ENCODE results near the gene CPLX4. TPM values are rescaled to one million over a fixed set of nuclear protein-coding genes. Genes with fewer than 3 reads are reported as not detected.
"Not testable (repeated sequence)": the region's sequence is repeated elsewhere in the genome, so short reads cannot be mapped to it uniquely, and the experiment has no call there.

The CPLX4 gene
- total RNA-seq, 1 experiment from 2014 or later = not detected

GRCh38 chr18:59268721-59269562 is 49.5 kb downstream of the CPLX4 start:
- no peak overlapping the region for H3K27ac ChIP-seq
- H3K27me3 ChIP-seq = no peaks in the 10 kb centered on the region
- no peak overlapping the region for H3K4me3 ChIP-seq
- no peaks in the 10 kb centered on the region for H3K4me1 ChIP-seq
- DNase-seq = no peak
- H3K9me3 ChIP-seq (replicated peaks) = no peaks in the 10 kb centered on the region
- no peaks in the 10 kb centered on the region for H3K36me3 ChIP-seq

- no peak overlapping the region for H3K4me3 ChIP-seq
- no peaks in the 10 kb centered on the region for H3K9me3 ChIP-seq (replicated peaks)
- DNase-seq = no peak
- no peaks in the 10 kb centered on the region for H3K36me3 ChIP-seq
- no peaks in the 10 kb centered on the region for H3K27me3 ChIP-seq
- H3K4me1 ChIP-seq = no peaks in the 10 kb centered on the region
- no peak overlapping the region for H3K27ac ChIP-seq
Observed at GRCh38 chr18:59268127-59268720, 50.2 kb downstream of the CPLX4 start.

- no peaks in the 10 kb centered on the region for H3K9me3 ChIP-seq (replicated peaks)
Observed at GRCh38 chr18:59267503-59268126, 50.8 kb downstream of the CPLX4 start.

GRCh38 chr18:59266886-59267502 is 51.5 kb downstream of the CPLX4 start:
- Histone ChIP-seq H3K4me1 (no peaks in the 10 kb centered on the region), H3K9me3 (replicated peaks) (no peaks in the 10 kb centered on the region), H3K27me3 (no peaks in the 10 kb centered on the region), H3K4me3 (no peak overlapping the region), H3K27ac (no peak overlapping the region), H3K36me3 (no peaks in the 10 kb centered on the region)
- no peak for DNase-seq

More at GRCh38 chr18:59267503-59268126, 50.8 kb downstream of the CPLX4 start:
- no peaks in the 10 kb centered on the region for H3K36me3 ChIP-seq
- H3K27ac ChIP-seq = no peak overlapping the region
- DNase-seq = no peak
- no peaks in the 10 kb centered on the region for H3K27me3 ChIP-seq
- H3K4me3 ChIP-seq = no peak overlapping the region
- no peaks in the 10 kb centered on the region for H3K4me1 ChIP-seq

GRCh38 chr18:59266459-59266858 is 52.0 kb downstream of the CPLX4 start:
- H3K4me3 ChIP-seq = no peak overlapping the region
- no peak for DNase-seq

GRCh38 chr18:59265974-59266369 is 52.5 kb downstream of the CPLX4 start:
- DNase-seq = no peak
- Histone ChIP-seq H3K27ac (no peak overlapping the region), H3K4me1 (no peaks in the 10 kb centered on the region), H3K9me3 (replicated peaks) (no peaks in the 10 kb centered on the region), H3K36me3 (no peaks in the 10 kb centered on the region), H3K27me3 (no peaks in the 10 kb centered on the region), H3K4me3 (no peak overlapping the region)

More at GRCh38 chr18:59266459-59266858, 52.0 kb downstream of the CPLX4 start:
- Histone ChIP-seq H3K27me3 (no peaks in the 10 kb centered on the region), H3K36me3 (no peaks in the 10 kb centered on the region), H3K27ac (no peak overlapping the region), H3K4me1 (no peaks in the 10 kb centered on the region), H3K9me3 (replicated peaks) (no peaks in the 10 kb centered on the region)

- Histone ChIP-seq H3K4me1 (no peaks in the 10 kb centered on the region), H3K9me3 (replicated peaks) (no peaks in the 10 kb centered on the region)
- no peak for DNase-seq
Observed at GRCh38 chr18:59265246-59265973, 53.0 kb downstream of the CPLX4 start.

GRCh38 chr18:59264651-59265245 is 53.7 kb downstream of the CPLX4 start:
- H3K4me1 ChIP-seq = no peaks in the 10 kb centered on the region

More at GRCh38 chr18:59265246-59265973, 53.0 kb downstream of the CPLX4 start:
- H3K36me3 ChIP-seq = no peaks in the 10 kb centered on the region
- H3K27me3 ChIP-seq = no peaks in the 10 kb centered on the region
- H3K27ac ChIP-seq = no peak overlapping the region
- H3K4me3 ChIP-seq = no peak overlapping the region

GRCh38 chr18:59264121-59264571 is 54.3 kb downstream of the CPLX4 start:
- Histone ChIP-seq H3K36me3 (no peaks in the 10 kb centered on the region), H3K4me3 (no peak overlapping the region), H3K9me3 (replicated peaks) (no peaks in the 10 kb centered on the region), H3K27ac (no peak overlapping the region), H3K4me1 (no peaks in the 10 kb centered on the region), H3K27me3 (no peaks in the 10 kb centered on the region)
- no peak for DNase-seq

More at GRCh38 chr18:59264651-59265245, 53.7 kb downstream of the CPLX4 start:
- Histone ChIP-seq H3K4me3 (no peak overlapping the region), H3K9me3 (replicated peaks) (no peaks in the 10 kb centered on the region), H3K27ac (no peak overlapping the region), H3K27me3 (no peaks in the 10 kb centered on the region), H3K36me3 (no peaks in the 10 kb centered on the region)
- no peak for DNase-seq

GRCh38 chr18:59263661-59264060 is 54.8 kb downstream of the CPLX4 start:
- DNase-seq = no peak
- H3K27me3 ChIP-seq = no peaks in the 10 kb centered on the region
- H3K4me3 ChIP-seq = no peak overlapping the region
- H3K4me1 ChIP-seq = no peaks in the 10 kb centered on the region
- H3K9me3 ChIP-seq (replicated peaks) = no peaks in the 10 kb centered on the region
- H3K36me3 ChIP-seq = no peaks in the 10 kb centered on the region
- no peak overlapping the region for H3K27ac ChIP-seq

GRCh38 chr18:59262243-59262642 is 56.2 kb downstream of the CPLX4 start:
- not testable (repeated sequence) for H3K9me3 ChIP-seq (replicated peaks); H3K4me3 ChIP-seq; H3K27me3 ChIP-seq; H3K4me1 ChIP-seq; H3K36me3 ChIP-seq; H3K27ac ChIP-seq; DNase-seq

- not testable (repeated sequence) for DNase-seq, H3K4me1 ChIP-seq
Observed at GRCh38 chr18:59261842-59262241, 56.6 kb downstream of the CPLX4 start.

GRCh38 chr18:59255491-59255890 is 63.0 kb downstream of the CPLX4 start:
- DNase-seq; H3K27ac ChIP-seq; H3K36me3 ChIP-seq; H3K27me3 ChIP-seq; H3K9me3 ChIP-seq (replicated peaks); H3K4me1 ChIP-seq; H3K4me3 ChIP-seq: not testable (repeated sequence)

More at GRCh38 chr18:59261842-59262241, 56.6 kb downstream of the CPLX4 start:
- H3K36me3 ChIP-seq; H3K27ac ChIP-seq; H3K27me3 ChIP-seq; H3K4me3 ChIP-seq; H3K9me3 ChIP-seq (replicated peaks): not testable (repeated sequence)

GRCh38 chr18:59249199-59249774 is 69.2 kb downstream of the CPLX4 start:
- H3K4me1 ChIP-seq = no peaks in the 10 kb centered on the region
- H3K36me3 ChIP-seq = no peaks in the 10 kb centered on the region
- H3K4me3 ChIP-seq = no peak overlapping the region
- peak; percentile 11 to 47 for DNase-seq
- no peaks in the 10 kb centered on the region for H3K9me3 ChIP-seq (replicated peaks)
- no peaks in the 10 kb centered on the region for H3K27me3 ChIP-seq
- no peak overlapping the region for H3K27ac ChIP-seq
